GM21423 (cell line): ENCODE data around the gene MAP4K4.
A peak's percentile ranks its signal among the peaks of the same experiment; 100 is the strongest.

ENCODE experiments used
- ATAC-seq: cut with Tn5 transposase; IDR thresholded peaks from one replicate; pipeline ENCODE4 v1.9.1; 2021; ENCODE audit warnings: mild to moderate bottlenecking, moderate library complexity; ENCODE audit not compliant: unreplicated experiment

MAP4K4 gene

DNA sequence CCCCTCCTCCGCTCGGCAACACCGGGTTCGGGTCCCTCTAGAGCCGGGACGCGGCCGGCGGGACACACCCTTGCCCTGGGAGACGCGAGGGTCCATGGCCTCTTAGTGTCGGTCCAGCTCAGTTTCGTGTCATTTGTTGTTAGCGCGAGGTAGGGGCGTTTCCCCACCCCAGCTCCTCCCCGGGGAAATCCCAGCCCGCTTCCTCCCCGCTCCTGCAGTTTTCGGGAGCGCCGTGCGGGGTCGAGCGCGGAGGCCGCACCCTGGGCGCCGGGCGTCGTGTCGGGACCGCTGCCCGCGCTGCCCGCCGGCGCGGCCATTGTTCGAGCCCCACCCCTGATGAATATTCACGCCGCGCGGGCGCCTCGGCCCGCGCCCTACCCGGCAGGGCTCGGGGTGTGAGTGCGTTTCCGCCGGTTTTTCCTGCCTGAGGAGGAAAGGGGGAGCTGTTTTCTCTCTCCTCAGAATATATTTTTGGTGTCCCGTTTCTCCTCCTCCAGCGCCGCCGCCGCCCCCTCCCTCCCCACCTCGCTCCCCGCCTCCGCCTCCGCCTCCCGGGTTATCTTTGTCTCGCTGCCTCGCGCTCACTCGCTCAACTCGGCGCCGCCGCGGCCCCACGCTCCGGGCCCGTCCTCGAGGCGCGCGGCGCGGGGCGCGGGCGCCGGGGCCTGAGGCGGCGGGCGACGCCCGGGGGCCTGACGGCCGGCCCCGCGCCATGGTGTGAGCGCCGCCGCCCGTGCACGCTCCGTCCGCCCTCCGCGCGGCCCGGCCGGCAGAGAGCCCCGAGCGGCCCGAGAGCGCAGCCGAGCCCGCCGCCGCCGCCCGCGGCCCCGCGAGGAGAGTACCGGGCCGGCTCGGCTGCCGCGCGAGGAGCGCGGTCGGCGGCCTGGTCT is at the start of gene MAP4K4:
MAP4K4 (plus strand) TSS at position 584 of the 890 bp plus-strand sequence. CDS start 374 bp downstream, outside the sequence.
- peak; percentile 54 for ATAC-seq

DNA sequence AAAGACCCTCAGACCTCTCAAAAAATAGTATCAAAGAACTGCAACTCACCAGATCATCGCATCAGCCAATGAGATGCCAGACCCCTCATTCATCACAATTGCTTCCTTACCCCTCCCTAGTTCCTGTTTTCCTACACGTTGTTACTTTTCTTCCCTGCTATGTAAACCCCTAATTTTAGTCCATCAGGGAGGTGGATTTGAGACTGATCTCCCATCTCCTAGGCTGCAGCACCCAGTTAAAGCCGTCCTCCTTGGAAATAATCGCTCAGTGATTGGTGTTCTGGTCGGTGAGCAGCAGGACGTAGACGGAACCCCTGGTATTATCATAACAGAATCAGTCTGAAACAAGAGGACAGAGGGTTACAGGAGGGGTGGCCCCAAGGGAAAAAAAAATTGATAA is 44.0 kb upstream of the MAP4K4 start:
- ATAC-seq, result no peak

DNA sequence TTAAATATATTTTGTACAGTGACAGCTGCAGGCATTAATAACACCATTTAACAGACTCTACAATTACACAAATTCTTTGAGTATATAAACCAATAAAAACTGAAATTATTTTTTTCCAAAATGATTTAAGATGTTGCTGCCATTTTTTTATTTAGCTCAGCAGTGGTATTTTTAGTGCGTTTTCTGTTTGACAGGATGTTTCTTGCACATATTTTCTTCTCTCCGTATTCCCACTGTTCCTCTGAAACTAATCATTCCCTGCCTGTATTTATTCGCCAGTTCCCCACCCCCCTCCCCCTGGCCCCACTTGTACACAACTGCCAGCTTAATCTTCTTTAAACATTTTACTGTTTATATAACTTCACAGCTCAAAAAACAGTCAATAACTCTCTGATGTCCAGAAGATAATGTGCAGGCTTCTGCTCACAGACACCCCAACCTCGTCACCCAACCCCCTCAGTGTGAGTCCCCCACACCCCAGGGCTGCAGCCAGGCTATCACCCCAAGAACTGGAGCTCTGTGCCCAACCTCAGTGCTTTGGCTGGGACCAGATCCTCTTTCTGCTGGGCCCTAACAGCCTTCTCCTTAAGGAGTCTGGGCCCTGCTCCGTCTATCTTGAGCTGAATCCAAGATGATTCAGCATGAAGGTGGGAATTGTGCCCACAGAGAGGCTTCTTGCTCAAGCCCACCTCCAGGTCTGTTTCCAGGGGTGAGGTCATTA is 41.6 kb upstream of the MAP4K4 start:
- ATAC-seq, result no peak

DNA sequence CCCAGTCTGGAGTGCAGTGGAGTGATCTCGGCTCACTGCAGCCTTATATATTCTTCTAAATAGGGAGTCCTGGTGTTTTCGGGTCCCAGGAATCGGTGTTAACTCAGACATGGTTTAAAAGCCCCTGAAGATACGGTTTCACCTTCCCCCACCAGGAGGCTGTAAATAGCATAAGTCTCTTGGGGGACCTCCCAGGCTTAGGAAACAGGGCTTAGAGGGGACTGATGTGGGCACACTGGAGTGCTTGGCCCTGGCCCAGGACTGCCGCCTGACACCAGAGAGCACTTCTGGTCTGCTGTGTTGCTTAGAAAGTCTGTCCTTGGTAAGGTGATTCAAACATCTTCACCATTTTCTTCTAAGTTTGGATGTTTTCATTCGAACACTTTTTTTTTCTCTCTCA is 39.7 kb upstream of the MAP4K4 start:
- no peak for ATAC-seq

DNA sequence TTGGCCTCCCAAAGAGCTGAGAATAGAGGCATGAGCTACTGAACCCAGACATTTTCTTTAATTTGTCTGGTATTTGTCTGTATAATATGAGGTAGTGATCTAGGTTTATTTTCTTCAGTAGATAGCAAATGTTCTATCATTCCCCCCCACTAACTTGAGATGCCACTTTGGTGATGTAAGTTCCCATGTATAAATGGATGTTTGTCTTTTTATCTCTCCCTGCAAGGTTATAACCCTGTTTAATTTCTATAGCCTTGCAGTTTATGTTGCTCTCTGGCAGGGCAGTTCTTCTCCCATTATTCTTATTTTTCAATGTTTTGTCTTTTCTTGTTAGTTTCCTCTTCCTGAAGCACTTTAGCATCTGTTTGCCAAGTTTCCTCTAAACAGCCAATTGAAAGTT is 39.1 kb upstream of the MAP4K4 start:
- ATAC-seq, result no peak

DNA sequence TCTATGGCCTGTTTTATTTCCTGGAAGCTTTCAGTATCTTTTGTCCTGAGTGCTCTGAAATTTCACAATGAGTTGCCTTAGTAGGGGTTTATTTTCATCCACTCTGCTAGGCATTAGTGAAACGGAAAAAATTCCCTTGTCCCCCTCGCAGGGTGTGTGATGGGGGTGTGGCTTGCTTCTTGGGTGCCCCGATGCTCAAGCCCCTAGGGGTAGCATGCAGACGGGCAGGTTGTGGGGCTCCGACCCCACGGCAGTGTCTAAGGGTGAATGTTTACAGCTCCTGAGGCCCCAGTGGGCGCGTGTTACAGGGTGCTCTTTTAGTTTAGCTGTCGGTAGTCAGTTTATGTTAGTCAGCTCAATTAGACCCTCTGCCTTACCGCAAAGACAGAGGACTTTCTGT is 32.2 kb upstream of the MAP4K4 start:
- no peak for ATAC-seq

DNA sequence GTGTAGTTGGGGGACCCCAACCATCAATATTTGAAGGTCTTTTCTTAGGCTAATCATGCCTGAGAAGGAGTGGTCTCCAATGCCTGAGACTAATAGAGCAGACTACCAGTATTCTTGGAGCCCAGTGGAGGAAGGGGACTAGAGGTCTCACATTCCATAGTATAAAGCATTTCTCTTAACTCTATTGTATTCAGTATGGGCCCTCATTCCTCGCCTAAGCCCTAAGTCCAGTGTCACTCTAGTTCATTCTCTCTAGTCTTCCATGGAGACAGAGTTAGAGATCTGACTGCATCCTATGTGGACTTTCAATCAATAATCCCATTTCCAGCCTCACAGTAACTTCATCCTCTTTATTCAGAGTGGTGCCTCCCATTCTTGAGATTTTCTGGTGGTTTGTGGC is 29.7 kb upstream of the MAP4K4 start:
- ATAC-seq, result no peak

DNA sequence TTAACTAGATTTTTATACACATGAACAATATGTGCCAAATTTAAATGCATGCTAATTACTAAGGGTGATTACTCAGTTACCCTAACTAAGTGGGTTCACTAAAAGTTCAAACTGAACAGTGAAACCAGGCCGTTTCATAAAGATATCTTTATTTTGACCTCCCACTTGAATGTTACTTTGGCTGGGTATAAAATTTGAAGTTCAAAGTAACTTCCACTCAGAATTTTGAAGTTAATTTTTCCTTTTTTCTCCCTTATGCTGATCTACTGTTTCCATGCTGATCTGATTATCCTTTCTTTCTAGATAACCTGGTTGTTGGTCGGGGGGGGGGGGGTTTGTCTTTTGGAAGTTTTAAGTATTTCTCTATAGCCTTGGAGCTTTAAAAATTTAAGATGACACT is 25.5 kb upstream of the MAP4K4 start:
- no peak for ATAC-seq

DNA sequence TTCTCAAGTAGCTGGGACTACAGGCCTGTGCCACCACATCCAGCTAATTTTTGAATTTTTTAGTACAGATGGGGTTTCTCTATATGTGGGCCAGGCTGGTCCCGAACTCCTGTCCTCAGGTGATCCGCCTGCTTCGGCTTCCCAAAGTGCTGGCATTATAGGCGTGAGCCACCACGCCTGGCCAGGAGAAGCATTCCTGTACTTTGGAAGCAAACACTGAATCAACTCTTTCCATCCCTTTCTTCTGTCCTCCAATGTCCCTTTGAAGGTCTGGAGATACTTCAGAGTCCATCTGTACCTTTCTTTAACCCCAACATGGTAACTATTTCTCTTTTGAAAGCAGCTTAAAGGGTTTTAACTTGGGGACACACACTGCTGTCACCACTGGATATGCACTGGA is 23.6 kb upstream of the MAP4K4 start:
- no peak for ATAC-seq

DNA sequence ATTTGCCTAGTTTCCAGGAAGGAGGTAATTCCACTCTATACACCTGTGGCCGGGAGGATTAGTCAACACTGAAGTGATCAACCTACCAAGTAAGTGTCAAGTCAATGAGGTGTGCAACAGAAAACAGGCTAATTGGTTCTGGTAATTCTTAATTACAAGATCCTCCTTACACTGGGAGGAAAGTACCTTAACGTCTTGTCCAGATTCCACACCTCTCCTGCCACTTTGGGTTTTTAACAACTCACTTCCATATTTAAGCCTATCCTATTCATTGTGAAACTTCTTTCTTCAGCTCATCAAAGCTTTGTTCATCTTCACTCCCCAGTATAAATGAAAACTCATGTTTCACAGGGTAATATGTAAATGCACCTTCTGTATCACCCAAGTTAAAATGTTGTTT is 22.0 kb upstream of the MAP4K4 start:
- ATAC-seq, result no peak

DNA sequence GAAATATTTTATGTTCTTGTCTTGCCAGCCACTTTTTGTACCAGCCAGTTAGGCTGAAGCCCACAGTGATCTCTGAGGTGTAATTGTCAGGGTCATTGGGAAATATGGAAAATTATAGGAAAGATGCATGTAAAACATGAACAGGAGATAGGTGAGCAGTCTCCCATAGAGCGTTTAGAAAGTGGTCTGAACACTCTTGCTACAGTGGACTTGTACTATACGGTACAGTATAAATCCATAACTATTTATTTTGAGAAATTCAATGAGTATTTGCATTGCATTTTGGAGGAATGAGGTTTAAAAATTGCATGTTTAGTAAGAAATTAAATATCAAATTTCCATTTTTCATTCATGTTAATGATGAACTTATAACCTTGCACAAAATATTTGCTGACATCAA is 20.8 kb upstream of the MAP4K4 start:
- ATAC-seq, result no peak

DNA sequence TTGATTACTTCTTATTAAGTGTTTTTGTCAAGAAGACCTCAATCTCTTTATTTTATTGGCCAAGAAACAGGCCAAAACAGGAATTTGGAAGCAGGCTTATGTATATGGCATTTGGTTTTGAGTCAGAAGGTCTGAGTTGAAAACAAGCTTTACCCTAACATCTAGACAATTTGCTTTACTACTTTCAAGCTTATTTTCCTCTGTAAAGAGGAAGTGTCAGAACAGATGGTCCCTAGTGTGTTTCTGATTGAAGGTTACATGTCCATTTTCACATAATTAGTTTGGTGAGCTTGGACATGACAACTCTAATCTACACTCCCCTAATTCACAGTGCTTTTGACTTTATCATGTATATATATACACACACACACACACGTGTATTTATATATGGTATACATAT is 19.8 kb upstream of the MAP4K4 start:
- ATAC-seq, result no peak

DNA sequence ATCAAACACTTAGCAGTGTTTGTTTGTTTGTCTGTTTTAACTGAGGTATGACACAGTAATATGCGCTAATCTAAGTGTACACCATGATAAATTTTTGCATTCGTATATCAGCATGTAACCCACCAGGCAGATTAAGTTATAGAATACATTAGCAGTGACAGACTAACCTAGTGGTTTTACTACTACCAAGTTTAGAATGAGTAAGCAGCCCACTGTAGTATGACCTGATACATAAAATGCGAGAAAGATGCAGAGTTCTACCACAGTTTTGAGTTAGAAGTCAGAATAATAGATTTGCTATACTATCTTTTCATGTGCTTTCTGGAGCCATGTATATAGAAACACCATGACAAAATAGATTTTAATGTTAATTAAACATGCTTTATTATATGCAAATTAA is 19.1 kb upstream of the MAP4K4 start:
- no peak for ATAC-seq

DNA sequence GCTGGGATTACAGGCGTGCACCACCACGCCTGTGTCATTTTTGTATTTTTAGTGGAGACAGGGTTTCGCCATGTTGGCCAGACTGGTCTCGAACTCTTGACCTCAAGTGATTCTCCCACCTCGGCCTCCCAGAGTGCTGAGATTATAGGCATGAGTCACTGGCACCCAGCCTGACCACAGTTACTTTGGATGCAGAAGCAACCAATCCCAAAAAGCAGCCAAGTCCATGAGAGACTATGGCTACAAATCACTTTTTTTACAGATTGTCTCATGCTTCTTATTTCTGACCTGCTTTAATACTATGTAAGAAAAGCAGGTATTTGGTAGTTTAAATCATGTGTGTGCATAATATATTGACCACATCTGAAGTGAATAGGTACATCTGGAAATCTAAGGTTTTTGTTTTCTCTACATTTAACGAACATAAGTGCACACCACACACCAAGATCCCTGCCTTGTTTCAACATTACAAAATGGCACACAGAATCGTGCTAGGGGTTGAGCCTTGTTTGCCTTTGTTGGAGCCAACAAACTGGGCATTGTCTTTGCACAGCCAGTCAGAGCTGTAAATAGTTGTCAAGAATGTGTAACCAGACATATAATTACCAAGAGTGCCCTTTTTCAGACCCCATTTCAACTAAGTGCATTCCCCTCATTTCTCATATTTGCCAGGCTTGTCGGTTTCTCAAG is 18.3 kb upstream of the MAP4K4 start:
- no peak for ATAC-seq

DNA sequence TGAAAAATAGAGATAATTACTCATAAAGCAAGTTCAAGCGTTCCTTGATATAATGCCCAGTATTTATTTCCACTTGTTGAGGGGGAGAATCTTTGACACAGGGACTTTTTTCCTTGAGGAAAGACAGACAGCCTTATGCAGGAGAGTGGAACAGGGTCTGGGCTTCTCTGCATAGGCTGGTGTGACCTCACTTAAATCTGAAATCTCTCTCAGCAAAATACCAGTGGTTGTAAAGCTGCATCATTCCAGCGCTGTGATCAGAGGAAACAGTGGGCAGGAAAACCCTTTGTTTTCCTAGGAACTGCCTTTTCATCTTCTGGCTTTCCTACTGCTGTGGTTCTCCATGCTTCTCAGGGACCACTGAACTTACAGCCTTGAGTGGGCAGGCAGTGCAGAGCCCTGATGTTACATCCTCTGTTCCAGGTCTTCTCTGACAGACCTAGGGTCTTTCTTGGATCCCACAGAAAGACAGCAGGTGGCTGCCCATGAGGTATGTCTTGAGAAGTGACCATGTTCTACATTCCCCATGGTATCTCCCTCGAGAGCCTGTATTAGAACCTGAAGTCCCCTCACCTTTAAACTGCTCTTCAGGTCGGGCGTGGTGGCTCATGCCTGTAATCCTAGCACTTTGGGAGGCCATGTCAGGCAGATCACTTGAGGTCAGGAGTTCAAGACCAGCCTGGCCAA is 17.6 kb upstream of the MAP4K4 start:
- no peak for ATAC-seq

DNA sequence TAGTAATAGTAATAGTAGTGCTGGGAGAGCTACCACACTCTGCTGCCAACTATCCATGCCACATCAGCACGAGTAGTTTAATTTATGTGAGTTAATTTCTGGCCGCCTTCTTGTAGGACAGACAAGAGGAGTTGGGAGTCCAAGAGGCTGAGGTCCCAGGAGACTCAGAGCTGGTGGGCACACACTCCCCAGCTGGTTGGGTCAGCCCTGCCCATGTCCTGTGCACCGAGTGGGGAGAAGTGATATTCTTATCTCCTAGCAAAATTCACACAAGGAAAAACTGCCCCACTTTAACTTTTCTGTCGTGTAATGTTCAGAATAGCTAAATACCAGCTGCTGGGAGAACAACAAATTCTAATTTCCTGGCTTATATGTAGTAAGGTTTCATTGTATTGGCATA is 15.2 kb upstream of the MAP4K4 start:
- no peak for ATAC-seq

DNA sequence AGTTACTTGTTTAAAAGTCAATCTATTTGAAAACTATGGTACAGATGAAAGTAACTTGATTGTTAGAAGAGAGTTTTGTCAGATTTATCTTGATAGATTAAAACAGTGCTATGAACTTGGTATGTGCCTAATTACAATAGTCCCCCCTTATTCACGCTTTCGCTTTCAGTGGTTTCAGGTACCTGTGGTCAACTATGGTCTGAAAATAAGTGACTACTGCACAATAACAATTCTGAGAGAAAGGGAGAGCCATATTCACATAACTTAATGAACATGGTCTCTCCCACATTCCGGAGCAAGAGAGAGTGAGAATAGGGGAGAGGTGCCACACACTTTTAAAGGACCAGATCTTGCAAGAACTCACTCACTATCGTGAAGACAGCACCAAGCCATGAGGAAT is 13.2 kb upstream of the MAP4K4 start:
- ATAC-seq, result no peak

DNA sequence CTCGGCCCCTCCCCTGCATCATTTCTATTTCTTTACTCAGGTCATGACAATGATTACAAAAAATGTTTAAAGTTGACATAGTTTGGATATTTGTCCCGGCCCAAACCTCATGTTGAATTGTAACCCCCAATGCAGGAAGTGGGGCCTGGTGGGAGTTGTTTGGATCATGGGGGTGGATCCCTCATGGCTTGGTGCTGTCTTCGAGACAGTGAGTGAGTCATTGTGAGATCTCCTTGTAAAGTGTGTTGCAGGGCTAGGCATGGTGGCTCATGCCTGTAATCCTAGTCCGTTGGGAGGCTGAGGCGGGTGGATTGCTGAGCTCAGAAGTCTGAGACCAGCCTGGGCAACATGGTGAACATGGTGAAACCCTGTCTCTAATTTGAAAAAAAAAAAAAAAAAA is 9.2 kb upstream of the MAP4K4 start:
- no peak for ATAC-seq

DNA sequence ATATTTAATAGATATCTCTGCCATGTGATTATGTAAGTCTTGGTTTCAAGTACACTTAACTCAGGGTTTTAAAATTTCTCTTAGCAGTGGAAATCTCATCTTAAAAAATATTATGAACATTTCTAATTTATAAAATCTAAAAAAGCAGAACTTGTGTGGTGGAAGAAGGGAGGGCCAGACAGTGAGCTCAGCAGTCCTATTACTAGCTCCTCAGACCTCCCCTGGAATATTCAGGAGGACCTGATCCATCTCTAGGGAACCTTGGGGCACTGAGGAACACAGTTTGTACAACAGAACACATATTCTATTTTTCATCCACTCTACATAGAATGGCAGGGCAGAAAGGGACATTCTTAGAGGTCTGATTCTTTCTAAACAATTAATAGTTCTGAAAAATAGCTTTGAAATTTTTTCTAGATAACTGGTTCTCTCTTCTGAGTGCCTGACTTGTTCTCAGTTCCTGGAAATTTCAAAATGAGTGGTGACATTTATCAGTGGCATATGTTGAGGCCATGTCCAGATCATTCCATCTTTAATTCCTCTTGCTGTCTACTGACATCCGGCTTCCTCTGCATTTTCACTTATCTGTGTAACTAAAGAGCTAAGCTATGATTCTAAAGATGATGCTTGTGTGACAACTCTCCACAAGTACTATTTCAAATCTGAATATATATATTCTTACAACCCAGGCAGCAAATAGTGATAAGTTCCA is 8.2 kb upstream of the MAP4K4 start:
- no peak for ATAC-seq

DNA sequence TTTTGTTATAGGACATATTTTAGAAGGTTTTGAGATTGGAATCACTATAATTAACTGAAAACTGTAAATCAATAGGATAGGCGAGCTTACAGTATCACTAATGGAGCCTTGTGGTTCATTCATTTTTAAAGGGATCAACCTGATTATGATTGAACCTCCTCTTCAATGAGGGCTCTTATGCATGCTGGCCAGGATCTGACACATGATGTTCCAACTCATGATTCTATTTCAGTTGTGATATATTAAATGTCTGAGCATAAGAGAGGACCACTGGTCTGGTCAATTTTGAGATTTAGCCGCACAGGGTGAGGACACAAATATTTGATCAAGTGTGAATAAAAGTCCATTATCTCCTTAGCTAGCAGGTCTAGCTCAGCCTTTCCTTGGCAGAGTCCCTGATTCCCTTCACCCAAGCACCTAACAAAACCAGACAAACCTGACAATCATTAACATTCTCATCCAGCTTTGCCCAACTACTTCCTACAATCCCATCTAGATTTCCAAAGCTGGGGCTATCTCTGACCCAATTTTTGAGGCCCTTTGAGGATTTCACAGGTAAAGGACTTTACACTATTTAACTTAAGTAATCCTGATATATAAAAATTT is 6.9 kb upstream of the MAP4K4 start:
- ATAC-seq, result no peak
